ENCODE results near the gene RNF151. TPM values are rescaled to one million over a fixed set of nuclear protein-coding genes. Genes with fewer than 3 reads are reported as not detected.

RNF151 gene
- total RNA-seq, 4 donors from 2014 or later: not detected

DNA sequence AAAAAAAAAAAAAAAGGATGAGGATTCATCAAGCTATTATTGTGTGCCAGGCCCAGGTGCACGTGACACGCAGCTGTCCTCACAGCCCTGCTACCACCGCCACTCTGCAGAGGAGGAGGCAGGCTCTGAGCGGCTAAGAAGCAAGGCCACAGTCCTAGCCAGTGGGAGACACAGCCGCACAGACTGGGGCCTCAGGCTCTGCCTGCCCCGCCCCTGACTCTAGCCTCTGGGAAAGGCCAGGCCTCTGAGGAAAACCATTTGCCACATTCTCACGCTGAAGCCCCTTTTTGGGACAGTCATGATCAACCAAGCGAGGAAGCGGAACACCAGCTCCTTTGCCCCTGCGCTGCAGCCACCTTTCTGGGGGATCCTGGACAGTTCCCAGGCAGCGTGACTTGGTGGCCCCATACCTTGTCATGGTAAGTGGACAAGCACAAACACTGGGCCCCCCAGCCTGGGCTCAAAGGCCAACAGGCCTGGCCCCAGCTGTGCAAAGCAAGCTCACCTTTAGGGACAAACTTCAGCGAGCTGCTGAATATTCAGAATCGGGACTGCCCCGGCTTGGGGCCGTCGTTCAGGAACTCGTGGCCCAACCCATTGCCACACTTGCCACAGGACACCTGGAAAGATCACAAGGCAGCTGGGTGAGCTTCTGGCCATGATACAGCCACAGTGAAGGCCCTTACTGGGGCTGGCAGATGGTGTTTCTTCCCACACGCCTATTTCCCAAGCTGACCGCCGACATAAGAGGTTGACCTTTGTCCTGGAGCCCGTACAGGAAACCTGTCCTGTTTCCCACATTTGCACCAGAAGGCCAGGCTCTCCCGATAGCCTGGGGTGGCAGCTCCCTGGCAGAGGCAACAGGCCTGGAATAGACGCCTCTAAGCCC is 26.1 kb upstream of the RNF151 start:
- no peaks in the 10 kb centered on the region for H3K9me3 ChIP-seq
- H3K27me3 ChIP-seq: no peaks in the 10 kb centered on the region
- TF ChIP-seq EP300 (IDR thresholded peaks at IDR 0.05) (no peak), POLR2A (IDR thresholded peaks at IDR 0.05) (no peak)
- TF ChIP-seq, protein P1, sequence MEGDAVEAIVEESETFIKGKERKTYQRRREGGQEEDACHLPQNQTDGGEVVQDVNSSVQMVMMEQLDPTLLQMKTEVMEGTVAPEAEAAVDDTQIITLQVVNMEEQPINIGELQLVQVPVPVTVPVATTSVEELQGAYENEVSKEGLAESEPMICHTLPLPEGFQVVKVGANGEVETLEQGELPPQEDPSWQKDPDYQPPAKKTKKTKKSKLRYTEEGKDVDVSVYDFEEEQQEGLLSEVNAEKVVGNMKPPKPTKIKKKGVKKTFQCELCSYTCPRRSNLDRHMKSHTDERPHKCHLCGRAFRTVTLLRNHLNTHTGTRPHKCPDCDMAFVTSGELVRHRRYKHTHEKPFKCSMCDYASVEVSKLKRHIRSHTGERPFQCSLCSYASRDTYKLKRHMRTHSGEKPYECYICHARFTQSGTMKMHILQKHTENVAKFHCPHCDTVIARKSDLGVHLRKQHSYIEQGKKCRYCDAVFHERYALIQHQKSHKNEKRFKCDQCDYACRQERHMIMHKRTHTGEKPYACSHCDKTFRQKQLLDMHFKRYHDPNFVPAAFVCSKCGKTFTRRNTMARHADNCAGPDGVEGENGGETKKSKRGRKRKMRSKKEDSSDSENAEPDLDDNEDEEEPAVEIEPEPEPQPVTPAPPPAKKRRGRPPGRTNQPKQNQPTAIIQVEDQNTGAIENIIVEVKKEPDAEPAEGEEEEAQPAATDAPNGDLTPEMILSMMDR (IDR thresholded peaks at IDR 0.05): no peak
- H3K27ac ChIP-seq: no peak overlapping the region
- H3K4me1 ChIP-seq: peaks cover 25% of the 10 kb centered on the region
- no peak overlapping the region for H3K4me3 ChIP-seq
- peaks cover 45% of the 10 kb centered on the region for H3K36me3 ChIP-seq
- DNase-seq (ENCODE audit: low spot score in 2 of 2): no peak
- 87% methylated on average over 23 of the region's 23 CpGs for WGBS

DNA sequence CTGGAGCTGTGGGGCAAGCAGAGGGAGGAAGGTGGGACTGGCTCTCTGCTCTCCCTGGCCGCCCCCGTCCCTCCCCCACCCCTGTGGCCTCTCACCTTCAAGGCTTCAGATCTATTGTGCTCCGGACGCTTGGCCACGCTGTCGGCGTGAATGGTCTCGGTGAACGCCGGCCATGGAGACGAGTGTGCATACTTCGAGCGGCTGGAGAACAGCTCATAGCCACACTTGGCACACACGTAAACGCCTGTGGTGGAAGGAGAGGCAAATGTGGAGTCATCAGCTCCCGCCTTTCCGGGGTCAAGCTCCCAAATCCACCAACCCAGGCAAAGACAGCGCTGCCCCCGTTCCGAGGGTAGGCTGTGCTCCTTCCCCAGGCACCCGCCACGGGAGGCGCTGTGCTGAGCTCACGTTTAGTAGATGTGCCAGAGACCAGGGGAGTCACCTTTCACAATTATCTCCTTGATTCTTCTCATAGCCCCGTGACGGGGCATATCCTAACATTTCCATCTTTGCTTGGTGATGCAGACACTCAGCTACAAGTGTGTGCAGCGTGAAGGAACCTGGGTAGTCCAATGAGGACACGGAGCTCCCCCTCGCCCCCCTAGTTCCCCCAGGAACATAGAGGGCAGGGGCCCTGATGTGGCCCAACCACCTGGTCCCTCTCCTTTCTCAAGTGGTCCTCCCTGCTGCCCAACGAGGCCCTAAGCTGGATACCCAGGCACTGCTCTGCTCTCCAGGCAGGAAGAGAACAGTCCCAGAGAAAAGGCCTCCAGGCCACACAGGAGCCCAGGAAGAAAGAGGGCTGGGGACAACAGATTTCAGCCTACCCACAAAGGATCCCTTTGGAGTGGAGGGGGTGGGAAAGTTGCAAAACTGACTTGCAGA is 25.3 kb upstream of the RNF151 start:
- WGBS: 90% methylated on average over 20 of the region's 30 CpGs
- Histone ChIP-seq H3K4me1 (peaks cover 25% of the 10 kb centered on the region), H3K27ac (peak overlapping the region; percentile 79), H3K36me3 (peaks cover 45% of the 10 kb centered on the region), H3K27me3 (no peaks in the 10 kb centered on the region), H3K4me3 (peak overlapping the region; percentile 79), H3K9me3 (no peaks in the 10 kb centered on the region)
- TF ChIP-seq, protein P1 (IDR thresholded peaks at IDR 0.05): no peak
- TF ChIP-seq POLR2AphosphoS5 (IDR thresholded peaks at IDR 0.05): no peak
- TF ChIP-seq POLR2A (IDR thresholded peaks at IDR 0.05): no peak
- TF ChIP-seq EP300 (IDR thresholded peaks at IDR 0.05): no peak
- no peak for DNase-seq (ENCODE audit: low spot score in 2 of 2)

DNA sequence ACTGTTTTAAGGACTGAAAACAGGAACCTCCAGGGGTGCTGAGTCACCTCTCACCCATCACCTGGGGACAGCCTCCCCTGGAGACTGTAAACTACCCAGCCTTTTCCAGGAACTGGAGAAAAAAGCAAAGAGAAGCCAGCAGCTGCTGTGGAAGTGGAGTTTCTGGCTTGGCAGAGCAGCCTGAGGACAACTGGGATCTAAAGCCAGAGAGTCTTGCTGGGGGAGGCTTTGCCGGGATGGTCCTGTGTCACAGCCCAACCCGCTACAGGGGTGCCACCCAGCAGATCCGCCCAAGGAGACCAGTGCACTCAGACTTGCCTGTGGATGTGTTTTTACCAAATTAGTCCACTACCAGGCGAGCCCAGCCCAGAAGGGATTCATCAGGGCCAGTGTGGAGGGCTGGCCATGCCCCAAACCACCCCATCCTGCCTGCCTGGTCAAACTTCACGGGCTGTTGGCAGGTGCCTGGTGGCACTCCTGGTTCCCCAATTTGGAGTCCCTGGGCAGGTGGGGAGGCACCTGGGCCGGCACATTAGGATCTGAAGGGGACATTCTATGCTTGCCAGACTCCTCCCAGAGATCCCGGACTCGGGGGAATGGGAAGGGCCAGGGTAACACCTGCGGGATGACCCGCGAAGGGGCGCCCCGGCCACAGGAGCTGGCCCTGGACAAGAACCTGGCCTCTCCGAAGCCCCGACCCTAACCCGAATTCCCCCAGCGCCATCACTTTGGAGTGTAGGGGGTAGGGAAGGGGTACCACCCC is 24.4 kb upstream of the RNF151 start:
- Histone ChIP-seq H3K36me3 (peaks cover 40% of the 10 kb centered on the region), H3K27me3 (no peaks in the 10 kb centered on the region), H3K4me1 (peaks cover 25% of the 10 kb centered on the region), H3K9me3 (no peaks in the 10 kb centered on the region), H3K27ac (peak overlapping the region; percentile 79), H3K4me3 (peak overlapping the region; percentile 79)
- DNase-seq (ENCODE audit: low spot score in 2 of 2): peak in 1 of 2 donors; percentile 71
- TF ChIP-seq EP300 (IDR thresholded peaks at IDR 0.05): no peak
- TF ChIP-seq POLR2A (IDR thresholded peaks at IDR 0.05): no peak
- TF ChIP-seq, protein P1 (IDR thresholded peaks at IDR 0.05): no peak
- no peak for TF ChIP-seq POLR2AphosphoS5 (IDR thresholded peaks at IDR 0.05)
- 4% methylated on average over 10 of the region's 17 CpGs for WGBS

DNA sequence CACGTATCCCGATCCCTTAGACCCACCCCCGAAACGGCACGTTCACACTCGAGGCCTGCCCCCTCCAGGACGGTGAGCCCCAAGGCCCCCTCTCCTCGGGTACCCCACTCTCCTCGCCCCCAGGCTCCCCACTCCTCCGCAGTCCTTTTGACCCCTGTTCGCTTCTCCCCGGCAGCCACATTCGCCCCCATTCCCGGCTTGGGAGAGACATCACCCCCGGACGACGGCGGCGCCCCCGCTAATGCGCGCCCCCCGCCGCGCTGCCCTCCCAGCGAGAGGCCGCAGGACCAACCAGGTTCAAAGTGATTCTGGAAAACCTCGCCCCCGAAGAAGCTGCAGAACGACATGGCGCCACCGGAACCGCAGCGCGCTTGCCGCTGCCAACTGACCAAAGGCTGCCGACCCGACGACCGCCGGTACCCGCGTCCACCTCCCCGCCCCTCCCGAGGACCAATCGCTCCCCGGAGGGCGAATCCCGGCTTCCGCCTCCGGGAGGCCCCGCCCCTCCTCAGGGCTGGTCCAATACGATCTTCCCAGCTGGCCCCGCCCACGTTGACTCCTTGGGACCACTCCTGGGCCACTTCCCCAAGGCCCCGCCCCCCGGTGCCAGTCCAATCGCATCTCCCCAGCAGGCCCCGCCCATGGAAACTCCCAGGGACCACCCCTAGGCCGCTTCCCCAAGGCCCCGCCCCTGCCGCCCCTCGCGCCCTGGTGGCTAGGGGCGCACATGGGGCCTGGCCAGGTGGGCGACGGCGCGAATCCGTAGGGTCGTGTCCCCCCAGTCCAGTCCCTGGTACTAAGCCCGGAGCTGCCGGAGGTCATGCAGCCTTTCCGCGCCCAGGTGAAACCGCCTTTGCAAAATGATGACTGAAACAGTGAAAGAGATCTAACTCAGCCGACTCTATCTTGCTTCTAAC is 23.6 kb upstream of the RNF151 start, which contains the start of gene MSRB1:
Gene MSRB1, minus strand, starts transcription at position 390 of the 917 bp plus-strand sequence. Its CDS starts 43 bp downstream, at position 347.
- Histone ChIP-seq H3K27me3 (no peaks in the 10 kb centered on the region), H3K9me3 (no peaks in the 10 kb centered on the region), H3K27ac (peak within 1 kb of the TSS; percentile 79), H3K4me1 (peaks cover 25% of the 10 kb centered on the region), H3K4me3 (peak within 1 kb of the TSS; percentile 79), H3K36me3 (peaks cover 32% of the 10 kb centered on the region)
- peak; percentile 100 for DNase-seq (ENCODE audit: low spot score in 2 of 2)
- TF ChIP-seq EP300 (IDR thresholded peaks at IDR 0.05) (no peak), POLR2A (IDR thresholded peaks at IDR 0.05) (peak in 1 of 2 donors; percentile 58)
- TF ChIP-seq, protein P1 (IDR thresholded peaks at IDR 0.05): no peak
- under 1% methylated on average over 48 of the region's 77 CpGs for WGBS

Measured in suprapubic skin (tissue), 4 donors.